CD4-positive, alpha-beta T cell treated with Interleukin-4 for 4 hours (primary cell): ENCODE data around the gene CTIF.

ENCODE experiments used
- DNase-seq: peaks from one replicate; pipeline ENCODE4 v3.0.0-alpha.2; 2020

The CTIF gene

DNA sequence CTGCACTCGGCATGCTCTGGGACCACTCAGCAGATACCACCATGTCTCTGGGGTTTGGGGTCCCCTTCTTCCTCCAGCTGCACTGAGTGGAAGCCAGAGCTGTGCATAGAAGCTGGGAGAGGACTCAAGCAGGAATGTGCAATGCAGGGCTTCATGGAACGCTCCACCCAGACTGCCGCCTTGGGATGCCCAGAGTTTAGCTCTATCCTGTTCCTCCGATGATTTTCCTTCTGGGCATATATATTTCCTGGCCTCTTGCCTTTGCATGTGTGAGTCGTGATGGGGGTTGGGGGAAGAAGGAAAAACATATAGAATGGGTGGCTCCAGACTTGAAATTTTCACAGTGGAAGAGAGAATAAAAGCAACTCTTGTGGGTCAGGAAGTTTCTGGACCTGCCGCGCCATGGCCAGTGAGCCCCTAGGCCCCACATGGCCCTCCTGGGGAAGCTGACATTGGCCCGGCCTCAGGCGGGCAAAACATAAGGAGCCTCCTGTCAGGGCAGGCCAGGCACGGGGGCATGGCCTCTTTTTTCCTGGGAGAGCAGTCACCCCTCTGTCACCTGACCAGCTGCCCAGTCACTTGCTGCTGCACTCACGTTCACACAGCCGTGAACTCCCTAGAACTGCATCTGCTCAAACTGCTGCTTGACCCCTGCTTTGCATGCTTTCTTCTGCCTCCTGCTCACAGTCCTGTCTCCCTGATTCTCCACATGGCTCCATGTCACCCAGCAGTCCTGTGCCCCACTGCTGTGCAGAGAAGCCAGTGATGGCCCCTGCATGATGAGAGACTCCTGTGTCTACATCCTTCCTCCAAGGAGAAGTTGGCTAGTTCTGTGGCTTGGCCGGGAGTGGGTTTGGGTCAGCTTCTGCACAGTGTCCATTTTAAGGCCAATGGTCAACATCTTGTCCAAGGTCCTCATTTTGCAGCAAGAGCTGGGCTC is 197.8 kb downstream of the CTIF start:
- no peak for DNase-seq

DNA sequence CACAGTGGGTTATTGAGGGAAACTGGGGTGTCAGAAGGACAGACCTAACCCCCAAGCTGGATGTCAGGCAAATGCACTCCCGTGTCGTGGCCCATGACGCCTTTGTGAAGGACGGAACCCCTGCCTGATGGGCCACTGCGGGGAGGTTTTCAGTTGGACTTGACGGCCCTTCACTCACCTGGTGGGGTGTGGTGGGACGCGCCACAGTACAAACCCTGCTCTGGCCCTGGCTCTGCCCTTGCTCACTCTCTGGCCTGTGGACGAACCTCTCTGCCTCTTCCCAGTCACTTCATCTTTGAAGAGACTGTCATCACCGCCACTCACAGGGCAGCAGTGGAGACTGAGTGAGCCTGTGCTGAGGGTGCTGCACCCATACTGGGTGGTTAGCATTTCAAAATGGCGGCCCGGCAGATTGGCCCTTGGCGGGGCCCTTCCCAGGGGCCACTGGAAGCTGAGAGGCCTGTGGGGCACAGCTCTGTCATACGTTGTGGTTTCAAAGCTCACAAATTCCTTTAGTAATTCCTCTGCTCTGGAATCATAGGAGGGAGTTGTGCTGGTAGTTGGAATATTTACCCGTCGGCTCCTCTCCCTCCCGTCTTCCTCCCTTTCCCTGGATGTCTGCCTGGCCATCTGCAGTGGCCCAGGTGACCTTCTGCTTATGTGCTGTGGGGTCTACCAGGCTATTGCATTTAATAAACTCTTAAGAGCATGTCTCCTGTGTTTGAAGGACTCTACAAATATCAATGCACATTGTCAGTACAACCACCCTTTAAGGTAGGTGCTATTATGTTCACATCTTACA is 200.6 kb downstream of the CTIF start:
- DNase-seq, result no peak

DNA sequence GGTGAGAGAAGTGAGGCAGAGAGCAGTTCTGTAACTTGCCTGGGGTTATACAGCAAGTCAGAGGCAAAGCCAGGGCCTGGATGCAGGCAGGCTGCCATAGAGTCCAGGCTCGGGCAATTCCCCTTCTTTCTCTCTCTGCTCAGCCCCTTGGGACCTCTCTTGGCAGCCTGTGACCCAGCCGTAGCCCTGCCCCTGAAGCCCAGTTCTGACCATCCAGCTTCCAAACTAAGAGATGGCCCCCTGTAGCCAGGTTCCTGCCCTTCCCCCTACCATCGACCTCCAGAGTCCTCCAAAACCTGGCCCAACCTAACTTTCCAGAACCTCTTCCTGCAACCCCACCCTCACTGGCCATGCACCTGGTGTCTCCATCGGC is 201.2 kb downstream of the CTIF start:
- DNase-seq, result no peak

DNA sequence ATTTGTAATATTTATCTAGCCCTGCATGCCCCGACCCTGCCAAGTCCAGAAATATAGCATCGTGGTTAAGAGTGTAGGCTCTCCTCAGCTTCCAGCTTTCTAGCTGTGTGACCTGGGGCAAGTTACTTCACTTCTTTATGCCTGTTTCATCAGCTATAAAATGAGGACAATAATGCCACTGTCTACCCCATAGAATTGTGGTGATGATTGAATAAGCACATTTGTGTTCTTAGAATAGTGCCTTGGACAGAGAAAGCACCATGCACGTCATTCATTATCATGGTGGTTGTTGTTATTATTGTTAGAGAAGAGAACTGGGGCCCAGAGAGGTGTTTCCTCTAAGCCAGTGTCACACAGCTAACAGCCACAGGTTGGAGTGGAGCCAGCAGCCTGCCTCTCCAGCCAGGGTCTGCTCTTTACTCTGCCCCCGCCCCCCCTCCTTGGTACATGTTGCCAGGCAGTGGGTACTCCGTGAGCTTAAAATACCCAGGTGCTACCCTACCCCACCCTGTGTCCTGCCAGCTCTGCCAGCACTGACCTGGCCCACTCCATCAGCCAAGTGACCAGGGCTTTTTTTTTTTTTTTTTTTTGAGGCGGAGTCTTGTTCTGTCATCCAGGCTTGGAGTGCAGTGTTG is 202.1 kb downstream of the CTIF start:
- DNase-seq, result no peak

DNA sequence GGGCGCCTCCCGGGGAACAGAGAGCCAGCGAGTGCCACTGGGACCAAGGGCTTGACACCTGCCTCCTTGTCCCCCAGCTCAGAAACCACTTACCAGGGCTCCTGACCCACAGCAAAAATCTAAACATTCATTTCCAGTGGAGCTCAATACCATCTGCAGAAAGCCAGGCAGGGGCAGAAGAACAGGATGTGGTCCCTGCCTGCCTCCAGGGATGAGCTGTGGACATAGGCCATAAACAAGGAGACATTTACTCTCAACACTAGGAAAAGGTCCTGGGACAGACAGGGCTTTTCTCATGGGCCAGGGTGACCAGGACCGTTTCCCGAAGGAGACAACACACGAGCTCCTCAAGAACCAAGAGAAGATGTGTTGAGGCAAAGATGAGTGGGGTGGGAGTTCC is 203.0 kb downstream of the CTIF start:
- no peak for DNase-seq

DNA sequence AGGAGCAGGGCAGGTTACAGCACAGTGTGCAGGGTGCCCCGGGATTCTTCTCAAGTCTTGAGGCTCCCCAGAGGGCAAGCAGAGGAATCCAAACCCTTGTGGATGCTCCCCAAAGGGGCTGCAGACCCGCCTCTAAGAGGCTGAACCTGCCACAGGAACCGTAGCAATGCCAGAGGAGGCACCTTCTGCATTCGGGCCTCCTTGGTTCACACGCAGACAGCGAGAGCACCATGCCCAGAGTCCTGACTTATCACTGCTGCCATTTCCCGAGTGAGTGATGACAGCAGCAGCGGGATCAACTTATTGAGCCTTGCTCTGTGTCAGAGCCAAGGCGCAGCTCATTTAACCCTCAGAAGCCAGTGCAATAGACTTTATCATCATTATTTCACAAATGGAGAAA is 203.5 kb downstream of the CTIF start:
- no peak for DNase-seq

DNA sequence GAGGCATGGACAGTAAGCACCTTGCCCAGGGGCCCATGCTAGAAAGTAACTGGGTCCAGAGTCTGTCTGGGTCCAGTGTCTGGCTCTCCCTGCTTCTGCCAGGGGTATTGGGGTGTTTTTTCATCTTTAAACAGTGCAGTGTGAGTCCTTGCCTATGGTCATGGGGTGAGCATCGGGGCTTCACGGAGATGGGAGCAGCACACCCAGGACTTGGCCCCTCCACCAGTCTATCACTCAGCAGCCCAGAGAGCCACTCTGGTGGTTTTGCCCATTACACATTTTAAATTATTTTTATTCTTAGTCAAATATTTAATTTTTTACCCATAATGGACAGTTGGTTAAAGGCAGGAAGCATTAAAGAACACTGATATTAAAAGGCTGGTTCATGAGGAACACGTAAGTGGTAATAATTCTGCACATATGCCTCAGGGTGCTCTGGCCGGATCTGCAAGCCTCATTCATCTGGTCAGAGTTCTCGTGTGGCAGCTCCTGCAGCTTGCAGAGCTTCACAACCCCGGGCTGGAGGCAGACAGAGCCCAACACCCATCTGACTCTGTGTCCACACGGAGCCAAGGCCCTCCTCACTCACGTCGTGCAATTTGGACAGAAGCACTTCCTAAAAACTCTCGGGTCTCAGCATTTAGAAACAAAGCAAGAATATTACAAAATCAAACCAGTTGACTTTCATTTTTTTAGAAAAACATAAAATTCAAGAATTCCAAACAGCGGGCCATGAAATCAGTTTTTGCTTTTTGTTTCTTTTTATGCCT is 204.1 kb downstream of the CTIF start:
- DNase-seq, result no peak

DNA sequence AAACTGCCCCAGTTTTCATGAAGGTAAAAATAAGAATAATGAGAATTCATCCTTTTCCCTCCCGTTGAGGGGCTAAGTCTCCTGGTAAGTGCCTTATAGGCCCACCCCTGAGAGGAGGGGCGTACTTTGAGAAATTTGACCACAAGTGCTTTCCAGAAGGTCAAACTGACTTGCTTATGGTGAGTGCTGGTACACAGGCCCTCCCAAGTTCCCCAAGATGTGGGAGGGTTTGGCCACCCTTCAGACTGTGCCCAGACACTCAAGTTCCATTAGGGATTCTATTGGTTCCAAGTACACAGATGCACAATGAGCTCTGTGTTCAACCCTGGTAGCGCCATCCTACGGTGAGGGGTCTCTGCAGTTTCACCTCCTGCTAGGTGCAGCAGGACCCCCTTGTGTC is 205.1 kb downstream of the CTIF start:
- DNase-seq, result no peak

DNA sequence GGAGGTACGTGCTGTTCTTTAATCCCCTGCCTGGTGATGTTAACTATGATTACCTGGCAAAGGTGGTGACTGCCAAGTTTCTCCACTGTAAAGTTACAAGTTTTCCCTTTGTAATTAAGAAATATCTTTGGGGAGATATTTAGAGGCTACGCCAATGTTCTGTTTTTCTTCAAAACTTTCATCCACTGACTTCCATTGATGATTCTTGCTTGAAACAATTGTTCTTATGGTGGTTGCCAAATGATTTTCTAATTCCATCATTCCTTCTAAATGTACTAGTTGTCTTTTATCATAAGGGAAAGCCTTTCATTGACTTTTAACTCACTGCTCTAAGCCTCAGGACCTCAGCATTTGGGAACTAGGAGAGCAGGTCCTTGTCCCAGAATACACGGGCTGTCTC is 206.5 kb downstream of the CTIF start:
- no peak for DNase-seq

DNA sequence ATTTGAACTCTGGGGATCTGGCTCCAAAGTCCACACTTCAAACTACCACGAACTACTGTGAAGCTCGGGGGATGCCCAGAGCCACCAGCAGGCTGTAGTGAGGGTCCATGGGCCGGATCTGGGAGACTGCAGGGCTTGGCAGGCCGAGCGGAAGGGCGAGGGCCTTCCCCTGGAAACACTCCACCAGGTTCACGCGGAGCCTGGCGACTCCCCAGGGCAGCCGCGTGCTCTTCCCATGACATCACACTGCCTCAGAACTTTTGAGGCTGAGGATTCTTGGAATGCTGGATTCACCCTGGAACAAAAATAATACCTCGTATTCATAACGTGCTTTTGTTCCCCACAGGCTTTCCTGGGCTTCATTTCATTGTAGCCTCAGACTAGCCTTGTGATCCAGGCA is 210.9 kb downstream of the CTIF start:
- no peak for DNase-seq

DNA sequence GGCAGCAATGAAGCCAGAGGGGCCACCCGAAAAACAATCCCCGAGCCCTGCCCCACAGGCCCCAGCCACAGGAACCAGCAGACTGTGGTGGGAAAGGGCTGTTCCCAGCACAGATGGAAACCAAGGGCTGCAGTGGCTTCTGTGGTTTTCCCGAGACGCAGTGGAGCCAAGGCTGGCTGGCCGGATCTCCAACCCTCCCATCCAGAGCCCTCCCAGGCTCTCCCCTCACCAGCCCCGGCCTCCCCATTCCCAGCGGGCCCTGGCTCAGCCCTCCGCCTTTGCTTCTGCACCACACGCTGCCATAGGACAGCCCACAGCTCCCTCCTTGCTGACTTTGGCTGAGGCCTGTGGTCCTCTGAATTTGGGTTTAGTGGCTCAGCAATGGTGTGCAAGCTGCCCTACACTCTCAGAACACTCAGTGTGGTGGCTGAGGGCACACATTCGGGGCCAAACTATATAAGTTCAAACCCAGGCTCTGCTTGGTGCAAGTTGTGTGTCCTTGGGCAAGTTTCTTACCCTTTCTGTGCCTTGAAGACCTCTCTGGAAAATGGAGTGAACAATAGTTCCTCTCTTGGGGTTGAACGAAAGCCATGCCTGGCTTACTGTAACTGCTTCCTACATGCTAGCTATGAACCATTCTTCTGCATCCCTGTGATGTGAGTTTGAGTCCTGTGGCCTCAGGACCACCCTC is 211.8 kb downstream of the CTIF start:
- no peak for DNase-seq

DNA sequence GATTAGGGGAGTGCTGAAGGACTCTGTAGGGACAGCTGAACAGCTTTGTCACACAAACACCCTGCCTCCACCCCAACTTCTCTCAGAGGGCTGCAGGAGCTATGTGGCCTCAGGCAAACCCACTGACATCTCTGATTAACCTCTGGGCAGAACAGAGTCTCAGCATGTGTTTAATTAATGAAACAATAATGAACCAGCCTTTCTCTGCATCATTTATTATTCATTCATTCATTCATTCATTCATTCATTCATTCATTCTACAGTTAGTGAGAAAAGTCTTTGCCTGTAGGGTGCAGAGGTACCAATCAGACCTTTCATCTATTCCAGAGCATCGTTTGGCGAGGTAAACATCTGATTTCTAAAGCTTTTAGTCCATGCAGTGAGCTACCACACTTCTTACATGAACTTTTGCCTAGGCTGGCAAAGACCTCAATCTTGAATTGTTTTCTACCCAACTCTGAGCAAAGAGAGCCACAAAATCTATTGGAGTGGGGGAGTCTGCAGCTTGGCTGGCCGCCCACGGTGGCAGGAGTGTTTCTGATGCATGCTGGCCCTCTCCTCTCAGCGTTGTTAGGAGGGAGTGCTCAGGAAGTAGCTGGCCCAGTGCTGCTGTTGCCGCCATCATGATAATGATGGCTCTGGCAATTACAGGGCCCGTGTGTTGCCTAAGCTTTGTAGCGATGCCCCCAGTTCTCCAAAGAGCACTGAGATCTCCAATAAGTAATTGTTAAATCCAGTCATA is 213.1 kb downstream of the CTIF start:
- DNase-seq, result no peak

DNA sequence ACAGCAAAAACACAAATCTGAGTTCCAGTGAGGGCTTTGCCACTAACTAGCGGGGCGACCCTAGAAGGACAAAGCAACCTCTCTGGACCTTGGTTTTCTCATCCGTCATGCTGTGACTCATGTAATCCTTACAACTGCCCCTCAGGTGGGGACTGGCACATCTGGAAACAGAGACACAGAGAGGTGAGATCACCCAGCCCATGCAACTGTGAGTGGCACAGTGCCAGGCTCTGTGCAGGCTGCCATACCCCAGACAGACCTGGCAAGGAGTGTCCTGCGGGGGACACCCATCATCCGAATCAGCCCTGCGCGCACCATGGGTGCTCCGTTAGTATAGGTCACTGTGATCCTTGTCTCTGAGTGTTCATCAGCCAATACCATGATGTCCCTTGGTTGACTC is 213.6 kb downstream of the CTIF start:
- DNase-seq, result no peak

DNA sequence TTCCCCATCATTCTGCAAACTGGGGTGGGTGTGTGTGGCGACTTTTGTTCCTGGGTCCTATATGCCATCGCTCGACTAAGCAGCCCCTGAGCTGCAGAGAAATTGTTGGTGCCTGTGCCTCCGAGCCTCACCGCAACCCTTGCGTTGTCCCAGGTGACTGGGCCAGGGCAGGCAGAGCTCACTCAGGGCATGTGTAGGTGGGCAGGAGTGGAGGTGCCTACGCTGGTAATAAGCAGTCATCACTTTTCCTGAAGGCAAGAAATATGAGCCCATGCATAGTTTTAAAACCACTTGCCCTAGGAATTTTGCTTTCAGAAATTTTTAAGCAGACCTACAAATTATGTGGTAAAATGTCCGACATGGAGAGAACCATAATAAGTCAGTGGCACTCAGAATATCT is 214.1 kb downstream of the CTIF start:
- no peak for DNase-seq

DNA sequence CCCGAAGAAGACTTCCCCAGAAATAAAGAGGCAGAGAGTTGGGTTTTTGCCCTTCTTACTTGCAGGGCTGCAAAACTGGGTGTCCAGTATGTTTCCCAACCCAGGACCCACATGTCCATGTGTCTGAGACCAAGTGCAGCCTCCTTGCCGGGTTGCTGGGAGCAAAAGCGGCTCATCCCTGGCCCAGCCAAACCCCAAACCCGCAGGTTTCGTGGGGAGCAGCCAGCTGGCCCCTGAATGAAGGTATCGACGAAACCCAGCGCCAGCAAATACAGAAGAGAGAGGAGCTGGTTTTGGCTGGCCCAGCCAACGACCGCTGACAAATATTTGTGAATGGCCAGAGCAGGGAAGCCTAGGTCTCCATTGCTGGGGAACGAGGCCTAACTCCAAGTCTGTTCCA is 214.9 kb downstream of the CTIF start:
- no peak for DNase-seq

DNA sequence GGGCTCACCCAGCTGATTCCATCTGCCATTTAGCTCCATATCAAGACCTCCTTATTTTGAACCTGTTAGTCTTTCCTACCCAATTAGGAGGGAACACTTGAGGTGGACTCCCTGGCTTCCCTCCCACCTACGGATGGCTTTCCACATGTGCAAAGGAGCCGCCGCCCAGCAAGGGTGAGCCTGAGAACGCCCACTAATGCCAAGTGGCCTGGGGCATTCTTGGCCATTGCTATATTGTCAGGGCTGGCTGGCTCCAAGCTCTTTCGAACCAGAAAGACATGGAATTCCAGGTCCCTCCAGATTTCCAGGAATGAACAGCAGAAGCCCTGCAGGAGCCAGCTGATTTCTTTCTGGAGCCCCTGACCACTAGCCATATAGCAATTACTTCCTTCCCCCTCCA is 215.7 kb downstream of the CTIF start:
- DNase-seq, result no peak

DNA sequence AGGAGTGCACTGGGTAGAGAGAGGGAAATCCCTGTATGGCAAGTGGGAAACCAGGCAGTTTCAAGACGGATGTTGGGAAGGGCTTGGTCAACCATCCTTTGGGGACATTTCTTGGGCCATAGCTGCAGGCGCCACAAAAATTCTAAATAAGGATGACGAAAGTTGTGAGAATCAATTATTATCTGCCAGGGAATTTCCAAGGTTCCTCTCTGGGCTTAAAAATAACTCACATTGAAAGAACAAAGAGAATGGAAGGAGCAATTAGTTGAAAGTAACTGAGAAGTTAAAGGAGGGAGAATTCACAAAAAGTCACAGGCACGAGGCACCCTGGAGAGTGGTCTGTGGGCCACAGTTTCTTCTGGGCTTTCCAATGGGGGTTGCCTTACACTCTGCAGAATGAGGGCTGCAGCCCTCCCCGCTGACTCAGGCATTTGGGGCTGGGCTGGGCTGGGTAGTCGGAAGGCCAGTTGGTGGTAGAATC is 216.2 kb downstream of the CTIF start:
- DNase-seq, result no peak

DNA sequence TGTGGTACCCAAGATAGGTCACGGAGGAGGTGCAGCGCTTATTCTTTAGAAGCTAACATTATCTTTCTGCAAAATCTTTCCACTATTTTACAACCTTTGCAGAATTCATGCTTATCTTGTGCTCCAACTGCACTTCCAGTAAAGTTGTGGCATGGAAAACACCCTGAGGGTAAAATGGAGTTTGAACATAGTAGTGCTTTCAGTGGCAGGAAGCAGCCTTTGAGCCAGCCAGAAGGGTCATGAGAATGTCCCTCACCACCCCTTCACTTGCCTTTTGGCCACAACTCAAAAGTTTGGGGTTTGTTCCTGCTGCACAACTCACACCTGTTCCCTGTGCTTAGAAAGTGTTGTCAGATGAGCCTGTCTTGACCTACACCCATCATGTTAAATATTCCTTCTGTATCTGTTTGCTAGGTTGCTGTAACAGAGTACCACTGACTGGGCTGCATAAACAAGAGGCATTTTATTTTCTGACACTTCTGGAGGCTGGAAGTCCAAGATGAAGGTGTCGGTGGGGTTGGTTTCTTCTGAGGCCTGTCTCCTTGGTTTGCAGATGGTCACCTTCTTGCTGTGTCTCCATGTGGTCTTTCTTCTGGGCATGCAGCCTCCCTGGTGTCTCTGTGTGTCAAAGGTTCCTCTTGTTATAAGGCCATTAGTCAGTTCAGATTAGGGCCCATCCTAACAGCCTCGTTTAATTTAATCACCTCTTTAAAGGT is 217.8 kb downstream of the CTIF start:
- DNase-seq, result no peak

DNA sequence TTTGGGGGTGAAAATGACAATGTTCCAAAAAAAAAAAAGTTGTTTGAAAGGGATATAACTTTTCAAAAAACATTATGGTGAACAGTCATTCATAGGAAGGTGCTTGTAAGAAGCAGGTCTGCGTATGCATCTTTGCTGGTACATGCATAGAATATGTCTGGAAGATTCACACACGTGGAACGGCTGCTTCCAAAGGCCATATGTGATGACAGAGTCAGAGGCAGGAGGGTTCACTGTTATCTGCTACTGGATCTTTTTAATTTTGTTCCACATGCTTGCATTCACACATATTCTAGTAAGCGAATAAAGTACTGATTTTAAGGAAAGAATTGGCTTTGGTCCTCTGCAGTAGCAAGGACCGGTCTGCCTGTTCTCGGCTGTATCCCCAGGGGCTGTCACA is 218.5 kb downstream of the CTIF start:
- DNase-seq, result no peak

DNA sequence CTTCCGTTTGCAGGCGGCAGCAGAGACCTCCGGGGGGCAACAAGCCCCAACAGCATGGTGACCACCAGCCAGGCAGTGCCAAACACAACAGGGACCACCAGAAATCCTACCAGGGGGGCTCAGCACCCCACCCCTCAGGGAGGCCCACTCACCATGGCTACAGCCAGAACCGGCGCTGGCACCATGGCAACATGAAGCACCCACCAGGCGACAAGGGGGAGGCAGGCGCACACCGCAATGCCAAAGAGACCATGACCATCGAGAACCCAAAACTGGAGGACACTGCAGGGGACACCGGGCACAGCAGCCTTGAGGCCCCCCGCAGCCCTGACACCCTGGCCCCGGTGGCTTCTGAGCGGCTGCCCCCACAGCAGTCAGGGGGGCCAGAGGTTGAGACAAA is 219.1 kb downstream of the CTIF start:
- no peak for DNase-seq

DNA sequence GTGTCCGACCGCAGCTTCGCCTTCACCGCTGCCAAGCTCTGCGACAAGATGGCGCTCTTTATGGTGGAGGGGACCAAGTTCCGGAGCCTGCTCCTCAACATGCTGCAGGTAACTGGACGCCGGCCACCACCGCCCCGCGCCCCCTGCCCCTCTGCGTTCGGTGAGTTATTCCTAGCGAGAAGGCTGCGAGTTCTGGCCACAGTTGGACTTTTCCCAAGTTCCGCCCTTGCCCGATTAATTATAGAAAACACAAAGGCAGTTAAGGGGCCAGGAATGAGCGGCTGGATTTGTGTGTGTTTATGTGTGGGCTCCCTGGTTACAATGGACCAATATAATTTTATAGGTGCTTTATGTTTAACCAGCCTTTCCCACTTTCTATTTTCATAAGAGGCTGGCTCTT is 222.8 kb downstream of the CTIF start:
- DNase-seq, result no peak
